Heart left ventricle (tissue), 16 donors: ENCODE results near the gene HOXB3. TPM values are rescaled to one million over a fixed set of nuclear protein-coding genes. Genes with fewer than 3 reads are reported as not detected.

Experiments used
- ATAC-seq, 4 donors: fragments of 200-7000 bp; cut with Tn5 transposase; one replicate each; pipeline ENCODE4 v1.9.1; 2020 to 2022; ENCODE audit warnings: moderate library complexity in 4 of 4, mild to moderate bottlenecking in 3 of 4, moderate number of reproducible peaks in 1 of 4
- DNase-seq, 5 donors: peaks; one replicate each; pipeline ENCODE4 v3.0.0-alpha.2; 2020
- H3K27ac ChIP-seq, 12 donors: fragments of 200-600 bp; sonication (generic) in 4 of 12; one replicate each; pipeline versions ENCODE4 v1.5.0 to v1.8.0; 2016 to 2022; ENCODE audit warnings: mild to moderate bottlenecking in 2 of 12
- H3K27me3 ChIP-seq, 9 donors: fragments of 200-600 bp; sonication (generic) in 2 of 9; one replicate each; pipeline versions ENCODE4 v1.5.1 to v1.8.0; 2016 to 2022; ENCODE audit warnings: mild to moderate bottlenecking in 3 of 9
- H3K36me3 ChIP-seq, 9 donors: fragments of 200-600 bp; sonication (generic) in 2 of 9; one replicate each; pipeline versions ENCODE4 v1.5.0 to v1.8.0; 2018 to 2022; ENCODE audit warnings: mild to moderate bottlenecking in 2 of 9
- H3K4me1 ChIP-seq, 12 donors: fragments of 200-600 bp; sonication (generic) in 4 of 12; one replicate each; pipeline versions ENCODE4 v1.5.0 to v1.8.0; 2016 to 2022; ENCODE audit warnings: mild to moderate bottlenecking in 3 of 12
- H3K4me3 ChIP-seq, 12 donors: fragments of 200-600 bp; sonication (generic) in 4 of 12; one replicate each; pipeline versions ENCODE4 v1.5.0 to v1.8.0; 2017 to 2022; ENCODE audit warnings: mild to moderate bottlenecking in 9 of 12, moderate library complexity in 4 of 12
- H3K9me3 ChIP-seq, 12 donors: fragments of 200-600 bp; sonication (generic) in 4 of 12; one replicate each; pipeline versions ENCODE4 v1.5.0 to v1.8.0; 2016 to 2022; ENCODE audit warnings: mild to moderate bottlenecking in 1 of 12
- POLR2A ChIP-seq, 2 donors: fragments of 450-650 bp; IDR thresholded peaks; one replicate each; pipeline ENCODE4 v1.6.1; 2017; ENCODE audit warnings: antibody characterized with exemption in 2 of 2, mild to moderate bottlenecking in 2 of 2, moderate library complexity in 2 of 2
- WGBS, 4 donors: extraction: QIAGEN DNeasy Blood & Tissue Kit in 2 of 4; methylation state at CpG; one replicate each; pipeline versions ENCODE4 v1.1.5 to v1.1.7; 2013 to 2018; 5-methylcytosine and 5-hydroxymethylcytosine counted together
- intact Hi-C, 10 donors: fragments of 100-400 bp; cut with DNase I; formaldehyde crosslinking; loops; one replicate each; pipeline versions ENCODE4 v1.11.1 to v1.14.2; 2022
- microRNA counts, 2 donors: library from miRNA; unstranded; fragments of <30 nt; microRNA quantifications; one replicate each; lab custom pipeline; 2016
- microRNA-seq, 4 donors: library from miRNA; unstranded; fragments of <30 nt; microRNA quantifications; one replicate each; pipeline versions ENCODE4 to v1.2.0, GENCODE V29; 2017 to 2020
- polyA plus RNA-seq, 2 donors: library from polyadenylated mRNA; stranded (reverse); fragments of 200-250 nt; gene quantifications; one replicate each; pipeline ENCODE4 v1.2.3, GENCODE V29; 2013
- total RNA-seq, 9 donors: library from RNA; depleted of rRNA in 2 of 9; stranded (reverse); fragments of >200 nt in 2 of 9; fragmentation: NEBNext Ultra II Directional in 3 of 9; extraction: Animal tissue kit (Norgen Biotek cat#: 25700) in 3 of 9; gene quantifications; one replicate each; pipeline versions ENCODE4 v1.1.0 to v1.2.4, GENCODE V29; 2016 to 2023
- TF ChIP-seq, protein P1 (sequence below), 12 donors: fragments of 200-600 bp; sonication (generic) in 4 of 12; IDR thresholded peaks; one replicate each; pipeline versions ENCODE4 v1.5.0 to v1.8.0; 2018 to 2022; ENCODE audit warnings: antibody characterized with exemption in 12 of 12, mild to moderate bottlenecking in 5 of 12
- donor health status: ischemic (EF 13 %, LVEDD 7.1; RV severe dilation, severe dysfunction).
- donor health status: healthy with polysubstance abuse.
- donor health status: DM: no; HTN: yes; CAD: no.
- donor health status: DM: no; HTN: no; CAD: no.
- donor health status: ischemic (EF 25% LVEDD 6.9; RV normal size, moderate dysfunction).
- donor health status: ischemic (EF 25% LVEDD 5.7; RV mildly dilated, moderate dysfunction).
- donor health status: healthy.
- donor health status: DM: yes; HTN: yes; CAD: no.
- donor health status: ischemic (EF 35%, LVEDD 5.7; RV mildly dilated, moderate dysfunction).
- donor health status: nonischemic (EF 11% LVEDD 7.7; RV severe dilation, severe dysfunction).
- donor health status: DM: yes; HTN: yes; CAD: no.
- donor health status: PGD.
- donor health status: ischemic (EF 29% LVEDD 5.4; RV normal size, mild dysfunction).
- donor health status: nonischemic (EF 23%, LVEDD 6.1; RV moderate dilation, normal function).

The HOXB3 gene
- total and polyA plus RNA-seq, 11 donors, result 0.11 to 5.5 (median 2.0) TPM

DNA sequence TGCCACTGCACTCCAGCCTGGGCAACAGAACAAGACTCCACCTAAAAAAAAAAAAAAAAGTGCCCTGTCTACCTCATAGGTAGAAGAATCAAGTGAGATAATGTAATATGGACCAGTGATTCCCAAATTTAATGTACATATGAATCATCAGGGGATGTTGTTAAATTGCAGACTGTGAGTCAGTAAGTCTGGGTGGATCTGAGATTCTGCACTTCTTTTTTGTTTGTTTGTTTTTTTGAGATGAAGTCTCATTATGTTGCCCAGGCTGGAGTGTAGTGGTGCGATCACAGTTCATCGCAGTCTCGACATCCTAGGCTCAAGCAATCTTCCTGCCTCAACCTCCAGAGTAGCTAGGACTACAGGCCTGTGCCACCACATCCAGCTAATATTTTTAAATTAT lies 90.8 kb downstream of the HOXB3 start:
- 95 to 99% (median 97%) methylated on average over 3 of the region's 3 CpGs for WGBS, 4 donors
- H3K4me3 ChIP-seq, result no peak overlapping the region
- H3K4me1 ChIP-seq, result no peaks in the 10 kb centered on the region
- H3K36me3 ChIP-seq, result no peaks in the 10 kb centered on the region
- intact Hi-C loops, result no loop called here
- TF ChIP-seq, protein P1, sequence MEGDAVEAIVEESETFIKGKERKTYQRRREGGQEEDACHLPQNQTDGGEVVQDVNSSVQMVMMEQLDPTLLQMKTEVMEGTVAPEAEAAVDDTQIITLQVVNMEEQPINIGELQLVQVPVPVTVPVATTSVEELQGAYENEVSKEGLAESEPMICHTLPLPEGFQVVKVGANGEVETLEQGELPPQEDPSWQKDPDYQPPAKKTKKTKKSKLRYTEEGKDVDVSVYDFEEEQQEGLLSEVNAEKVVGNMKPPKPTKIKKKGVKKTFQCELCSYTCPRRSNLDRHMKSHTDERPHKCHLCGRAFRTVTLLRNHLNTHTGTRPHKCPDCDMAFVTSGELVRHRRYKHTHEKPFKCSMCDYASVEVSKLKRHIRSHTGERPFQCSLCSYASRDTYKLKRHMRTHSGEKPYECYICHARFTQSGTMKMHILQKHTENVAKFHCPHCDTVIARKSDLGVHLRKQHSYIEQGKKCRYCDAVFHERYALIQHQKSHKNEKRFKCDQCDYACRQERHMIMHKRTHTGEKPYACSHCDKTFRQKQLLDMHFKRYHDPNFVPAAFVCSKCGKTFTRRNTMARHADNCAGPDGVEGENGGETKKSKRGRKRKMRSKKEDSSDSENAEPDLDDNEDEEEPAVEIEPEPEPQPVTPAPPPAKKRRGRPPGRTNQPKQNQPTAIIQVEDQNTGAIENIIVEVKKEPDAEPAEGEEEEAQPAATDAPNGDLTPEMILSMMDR (IDR thresholded peaks at IDR 0.05), result no peak
- TF ChIP-seq POLR2A (IDR thresholded peaks at IDR 0.05), result no peak
- peaks cover 6 to 99% (median 33%) of the 10 kb centered on the region in 9 donors for H3K27me3 ChIP-seq
- no peak for ATAC-seq
- H3K9me3 ChIP-seq, result no peaks in the 10 kb centered on the region
- H3K27ac ChIP-seq, result no peak overlapping the region
- no peak for DNase-seq

MicroRNAs encoded within 50 kb of the gene (microRNA counts, 767-probe panel; counts per million panel counts)
- 2,971 to 3,165 counts per million in 2 donors for microRNA hsa-miR-10a-5p (lab: Ali Mortazavi, UCI)

Small RNAs within 50 kb of the gene (microRNA-seq; reads per million reads assigned to microRNA genes)
- 0 to 0.19 (median 0) reads per million in 4 donors for gene MIR196A1

Other genes starting within 250 kb of the HOXB3 start
- 1 to 10 TPM in 2 of 9 donors, under 1 TPM in 1, not detected in 6; 0.31 to 5.3 (median 1.2) TPM for gene SKAP1, start 160.0 kb downstream of the HOXB3 start, total RNA-seq
- under 1 TPM; 0.25 to 0.38 TPM for gene SKAP1, start 160.0 kb downstream of the HOXB3 start, polyA plus RNA-seq
- gene HOXB1, start 59.2 kb downstream of the HOXB3 start, total RNA-seq, result not detected
- not detected for gene HOXB1, start 59.2 kb downstream of the HOXB3 start, polyA plus RNA-seq
- gene HOXB2, start 45.1 kb downstream of the HOXB3 start, total RNA-seq, result 1 to 10 TPM in 8 of 9 donors, under 1 TPM in 1; 0.81 to 6.9 (median 3.2) TPM
- 1 to 10 TPM; 2.0 to 3.0 TPM for gene HOXB2, start 45.1 kb downstream of the HOXB3 start, polyA plus RNA-seq
- 1 to 10 TPM in 2 of 9 donors, under 1 TPM in 6, not detected in 1; 0.27 to 2.8 (median 0.66) TPM for gene HOXB4, start 11.9 kb downstream of the HOXB3 start, total RNA-seq
- gene HOXB4, start 11.9 kb downstream of the HOXB3 start, polyA plus RNA-seq, result under 1 TPM; 0.29 to 0.30 TPM
- 1 to 10 TPM in 1 of 9 donors, under 1 TPM in 2, not detected in 6; 0.17 to 1.0 (median 0.35) TPM for gene HOXB5, start 3.5 kb upstream of the HOXB3 start, total RNA-seq
- under 1 TPM; 0.04 to 0.08 TPM for gene HOXB5, start 3.5 kb upstream of the HOXB3 start, polyA plus RNA-seq
- gene HOXB6, start 14.7 kb upstream of the HOXB3 start, total RNA-seq, result 1 to 10 TPM in 2 of 9 donors, under 1 TPM in 6, not detected in 1; 0.30 to 2.0 (median 0.62) TPM
- under 1 TPM; 0.38 to 0.57 TPM for gene HOXB6, start 14.7 kb upstream of the HOXB3 start, polyA plus RNA-seq
- under 1 TPM in 4 of 9 donors, not detected in 5; 0.25 to 0.88 (median 0.55) TPM for gene HOXB7, start 20.8 kb upstream of the HOXB3 start, total RNA-seq
- gene HOXB7, start 20.8 kb upstream of the HOXB3 start, polyA plus RNA-seq, result under 1 TPM; 0.12 to 0.46 TPM
- not detected for gene HOXB8, start 25.1 kb upstream of the HOXB3 start, total RNA-seq
- not detected for gene HOXB8, start 25.1 kb upstream of the HOXB3 start, polyA plus RNA-seq
- not detected for gene HOXB9, start 36.1 kb upstream of the HOXB3 start, total RNA-seq
- gene HOXB9, start 36.1 kb upstream of the HOXB3 start, polyA plus RNA-seq, result not detected
- not detected for gene PRAC1, start 132.3 kb upstream of the HOXB3 start, total RNA-seq
- not detected for gene PRAC1, start 132.3 kb upstream of the HOXB3 start, polyA plus RNA-seq
- not detected for gene PRAC2, start 132.9 kb upstream of the HOXB3 start, total RNA-seq
- gene PRAC2, start 132.9 kb upstream of the HOXB3 start, polyA plus RNA-seq, result not detected
- gene HOXB13, start 138.5 kb upstream of the HOXB3 start, total RNA-seq, result not detected
- gene HOXB13, start 138.5 kb upstream of the HOXB3 start, polyA plus RNA-seq, result not detected
- gene TTLL6, start 227.0 kb upstream of the HOXB3 start, total RNA-seq, result under 1 TPM in 1 of 9 donors, not detected in 8; 0.55 TPM
- under 1 TPM; 0.07 to 0.15 TPM for gene TTLL6, start 227.0 kb upstream of the HOXB3 start, polyA plus RNA-seq
- 100 to 1,000 TPM; 174 to 322 (median 272) TPM for gene CALCOCO2, start 240.8 kb upstream of the HOXB3 start, total RNA-seq
- 100 to 1,000 TPM; 102 to 122 TPM for gene CALCOCO2, start 240.8 kb upstream of the HOXB3 start, polyA plus RNA-seq